Muscle layer of duodenum (tissue), 2 donors: ENCODE measurements around the gene VAPA.
A peak's percentile ranks its signal among the peaks of the same experiment; 100 is the strongest.

Experiments used
- H3K27ac ChIP-seq: one replicate; pipeline ENCODE4 v1.7.0; 2013; ENCODE audit warnings: mild to moderate bottlenecking, low read length
- H3K27me3 ChIP-seq: one replicate; pipeline ENCODE4 v1.7.0; 2013; ENCODE audit warnings: low read depth, mild to moderate bottlenecking, control low read depth, low read length
- H3K36me3 ChIP-seq, 2 donors: one replicate each; pipeline ENCODE4 v1.7.0; 2013; ENCODE audit warnings: low read length in 2 of 2, control low read depth in 1 of 2, mild to moderate bottlenecking in 1 of 2; ENCODE audit not compliant: insufficient read depth in 2 of 2, control insufficient read depth in 1 of 2
- H3K4me1 ChIP-seq, 2 donors: one replicate each; pipeline ENCODE4 v1.7.0; 2013; ENCODE audit warnings: low read length in 2 of 2, mild to moderate bottlenecking in 2 of 2, control low read depth in 1 of 2, moderate library complexity in 1 of 2; ENCODE audit not compliant: insufficient read depth in 2 of 2, control insufficient read depth in 1 of 2
- H3K4me3 ChIP-seq, 2 donors: one replicate each; pipeline ENCODE4 v1.7.0; 2013; ENCODE audit warnings: low read length in 2 of 2, low read depth in 1 of 2, mild to moderate bottlenecking in 1 of 2
- H3K9me3 ChIP-seq, 2 donors: one replicate each; pipeline ENCODE4 v1.7.0; 2013; ENCODE audit warnings: low read length in 2 of 2, control low read depth in 1 of 2, mild to moderate bottlenecking in 1 of 2; ENCODE audit not compliant: control insufficient read depth in 1 of 2
- donor health status: healthy.

Gene VAPA

GRCh38 chr18:9913526-9914333 is at the start of gene VAPA:
Gene VAPA (plus strand): TSS chr18:9914016. CDS start chr18:9914257, 241 bp downstream.
- Histone ChIP-seq H3K36me3 (peaks cover 0 to 15% of the 10 kb centered on the region in 2 donors), H3K4me3 (peak within 1 kb of the TSS; percentile 88 to 96), H3K27me3 (no peaks in the 10 kb centered on the region), H3K27ac (peak within 1 kb of the TSS; percentile 96), H3K4me1 (peaks cover 8 to 23% of the 10 kb centered on the region in 2 donors), H3K9me3 (no peaks in the 10 kb centered on the region)

GRCh38 chr18:9865764-9866490 is 47.9 kb upstream of the VAPA start:
- no peaks in the 10 kb centered on the region for H3K9me3 ChIP-seq
- H3K4me1 ChIP-seq: peaks cover 0 to 5% of the 10 kb centered on the region in 2 donors
- no peak overlapping the region for H3K4me3 ChIP-seq
- no peak overlapping the region for H3K27ac ChIP-seq
- no peaks in the 10 kb centered on the region for H3K27me3 ChIP-seq
- H3K36me3 ChIP-seq: no peaks in the 10 kb centered on the region

- H3K27me3 ChIP-seq: no peaks in the 10 kb centered on the region
- no peaks in the 10 kb centered on the region for H3K36me3 ChIP-seq
- H3K9me3 ChIP-seq: no peaks in the 10 kb centered on the region
- no peak overlapping the region for H3K4me3 ChIP-seq
- peaks cover 0 to 5% of the 10 kb centered on the region in 2 donors for H3K4me1 ChIP-seq
- no peak overlapping the region for H3K27ac ChIP-seq
Measured at GRCh38 chr18:9866627-9867026, 47.2 kb upstream of the VAPA start.

- no peak overlapping the region for H3K4me3 ChIP-seq
- no peak overlapping the region for H3K27ac ChIP-seq
- H3K36me3 ChIP-seq: no peaks in the 10 kb centered on the region
- H3K27me3 ChIP-seq: no peaks in the 10 kb centered on the region
- H3K4me1 ChIP-seq: peaks cover 0 to 5% of the 10 kb centered on the region in 2 donors
- H3K9me3 ChIP-seq: no peaks in the 10 kb centered on the region
Measured at GRCh38 chr18:9867071-9867594, 46.7 kb upstream of the VAPA start.

- Histone ChIP-seq H3K27ac (no peak overlapping the region), H3K4me3 (no peak overlapping the region), H3K4me1 (peaks cover 0 to 5% of the 10 kb centered on the region in 2 donors), H3K9me3 (no peaks in the 10 kb centered on the region), H3K27me3 (no peaks in the 10 kb centered on the region), H3K36me3 (no peaks in the 10 kb centered on the region)
Measured at GRCh38 chr18:9868857-9869714, 44.7 kb upstream of the VAPA start.

GRCh38 chr18:9869715-9870430 is 43.9 kb upstream of the VAPA start:
- H3K36me3 ChIP-seq: no peaks in the 10 kb centered on the region
- no peaks in the 10 kb centered on the region for H3K9me3 ChIP-seq
- no peak overlapping the region for H3K4me3 ChIP-seq
- no peaks in the 10 kb centered on the region for H3K27me3 ChIP-seq
- H3K27ac ChIP-seq: no peak overlapping the region
- peaks cover 0 to 5% of the 10 kb centered on the region in 2 donors for H3K4me1 ChIP-seq

- Histone ChIP-seq H3K36me3 (no peaks in the 10 kb centered on the region), H3K27me3 (no peaks in the 10 kb centered on the region), H3K27ac (no peak overlapping the region), H3K4me3 (no peak overlapping the region), H3K4me1 (peaks cover 0 to 5% of the 10 kb centered on the region in 2 donors), H3K9me3 (no peaks in the 10 kb centered on the region)
Measured at GRCh38 chr18:9870431-9871008, 43.3 kb upstream of the VAPA start.

- no peak overlapping the region for H3K27ac ChIP-seq
- no peaks in the 10 kb centered on the region for H3K9me3 ChIP-seq
- H3K27me3 ChIP-seq: no peaks in the 10 kb centered on the region
- H3K4me1 ChIP-seq: peaks cover 0 to 5% of the 10 kb centered on the region in 2 donors
- no peak overlapping the region for H3K4me3 ChIP-seq
- no peaks in the 10 kb centered on the region for H3K36me3 ChIP-seq
Measured at GRCh38 chr18:9871244-9871746, 42.5 kb upstream of the VAPA start.

GRCh38 chr18:9872823-9873222 is 41.0 kb upstream of the VAPA start:
- Histone ChIP-seq H3K9me3 (no peaks in the 10 kb centered on the region), H3K27me3 (no peaks in the 10 kb centered on the region), H3K4me3 (no peak overlapping the region), H3K4me1 (peaks cover 3 to 5% of the 10 kb centered on the region in 2 donors), H3K27ac (no peak overlapping the region), H3K36me3 (no peaks in the 10 kb centered on the region)

GRCh38 chr18:9874728-9875127 is 39.1 kb upstream of the VAPA start:
- H3K9me3 ChIP-seq: no peaks in the 10 kb centered on the region
- no peak overlapping the region for H3K4me3 ChIP-seq
- no peaks in the 10 kb centered on the region for H3K36me3 ChIP-seq
- peaks cover under 1 to 3% of the 10 kb centered on the region in 2 donors for H3K4me1 ChIP-seq
- no peaks in the 10 kb centered on the region for H3K27me3 ChIP-seq
- H3K27ac ChIP-seq: no peak overlapping the region
